D721Med (cell line): ENCODE data around the gene COL23A1.

Experiments used
- DNase-seq: peaks from one replicate; pipeline ENCODE4 v3.0.0; 2011; ENCODE audit warnings: low spot score; ENCODE audit not compliant: insufficient read length
- FAIRE-seq: peaks from 2 replicates; lab custom pipeline; 2011; peaks lifted over from hg19 to GRCh38; lab: Jason Lieb, UNC
- CTCF ChIP-seq: IDR thresholded peaks from 2 replicates; pipeline ENCODE4 v1.5.1; 2012; ENCODE audit warnings: mild to moderate bottlenecking, control low read depth; ENCODE audit not compliant: insufficient read depth; ENCODE audit errors: missing control alignments

Gene COL23A1

GRCh38 chr5:178416919-178417318, 173.3 kb downstream of the COL23A1 start:
- no peak for TF ChIP-seq CTCF
- no peak for DNase-seq
- no peak for FAIRE-seq

- FAIRE-seq (no peak), DNase-seq (no peak)
- TF ChIP-seq CTCF: no peak
These were observed 173.8 kb downstream of the COL23A1 start for GRCh38 chr5:178416206-178416882.

GRCh38 chr5:178415353-178415752, 174.8 kb downstream of the COL23A1 start:
- DNase-seq: no peak
- FAIRE-seq: no peak
- TF ChIP-seq CTCF: no peak

GRCh38 chr5:178413988-178414387, 176.2 kb downstream of the COL23A1 start:
- no peak for TF ChIP-seq CTCF
- DNase-seq (no peak), FAIRE-seq (no peak)

- DNase-seq (no peak), FAIRE-seq (no peak)
- TF ChIP-seq CTCF: no peak
These were observed 179.1 kb downstream of the COL23A1 start for GRCh38 chr5:178411083-178411482.

GRCh38 chr5:178407646-178408045, 182.5 kb downstream of the COL23A1 start:
- DNase-seq (no peak), FAIRE-seq (no peak)
- TF ChIP-seq CTCF: no peak

GRCh38 chr5:178404987-178405386, 185.2 kb downstream of the COL23A1 start:
- no peak for TF ChIP-seq CTCF
- no peak for DNase-seq
- no peak for FAIRE-seq
